ENCODE measurements around the gene GSPT1.
"Not testable (repeated sequence)": the region's sequence is repeated elsewhere in the genome, so short reads cannot be mapped to it uniquely, and the experiment has no call there.

Gene GSPT1

DNA sequence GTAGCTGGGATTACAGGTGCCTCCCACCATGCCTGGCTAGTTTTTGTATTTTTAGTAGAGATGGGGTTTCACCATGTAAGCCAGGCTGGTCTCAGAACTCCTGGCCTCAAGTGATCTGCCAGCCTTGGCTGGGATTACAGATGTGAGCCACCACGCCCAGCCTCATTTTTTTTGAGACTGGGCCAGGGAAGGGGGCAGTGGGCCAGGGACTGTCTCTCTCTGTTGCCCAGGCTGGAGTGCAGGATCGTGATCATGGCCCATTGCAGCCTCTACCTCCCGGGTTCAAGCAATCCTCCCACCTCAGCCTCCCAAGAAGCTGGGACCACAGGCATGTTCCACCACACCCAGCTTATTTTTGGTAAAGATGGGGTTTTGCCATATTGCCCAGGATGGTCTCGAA lies 80.4 kb downstream of the GSPT1 start:
- H3K4me3 ChIP-seq (ENCODE audit: low read depth, low read length), result no peak overlapping the region
- DNase-seq (ENCODE audit: low read depth), result no peak
- TF ChIP-seq CTCF (IDR thresholded peaks at IDR 0.05; ENCODE audit: low read depth, low read length), result no peak
- TF ChIP-seq, protein P1, sequence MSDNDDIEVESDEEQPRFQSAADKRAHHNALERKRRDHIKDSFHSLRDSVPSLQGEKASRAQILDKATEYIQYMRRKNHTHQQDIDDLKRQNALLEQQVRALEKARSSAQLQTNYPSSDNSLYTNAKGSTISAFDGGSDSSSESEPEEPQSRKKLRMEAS (IDR thresholded peaks at IDR 0.05; ENCODE audit: low read depth, low read length), result no peak

- TF ChIP-seq MYC (IDR thresholded peaks at IDR 0.05; ENCODE audit: low read depth, low read length), result no peak
- no peak for TF ChIP-seq POLR2A (IDR thresholded peaks at IDR 0.05; ENCODE audit: extremely low read depth, insufficient read length)
- H3K4me3 ChIP-seq (ENCODE audit: low read depth, low read length), result no peak overlapping the region
- peak; percentile 73 for DNase-seq (ENCODE audit: low read depth)
Observed at GRCh38 chr16:11833951-11834695, 81.6 kb downstream of the GSPT1 start.

- no peak for DNase-seq (ENCODE audit: low read depth)
- H3K4me3 ChIP-seq (ENCODE audit: low read depth, low read length), result no peak overlapping the region
- TF ChIP-seq MYC (IDR thresholded peaks at IDR 0.05; ENCODE audit: low read depth, low read length) (no peak), CTCF (IDR thresholded peaks at IDR 0.05; ENCODE audit: low read depth, low read length) (no peak)
- TF ChIP-seq, protein P1 (IDR thresholded peaks at IDR 0.05; ENCODE audit: low read depth, low read length), result no peak
Observed at GRCh38 chr16:11828696-11829095, 87.1 kb downstream of the GSPT1 start.

DNA sequence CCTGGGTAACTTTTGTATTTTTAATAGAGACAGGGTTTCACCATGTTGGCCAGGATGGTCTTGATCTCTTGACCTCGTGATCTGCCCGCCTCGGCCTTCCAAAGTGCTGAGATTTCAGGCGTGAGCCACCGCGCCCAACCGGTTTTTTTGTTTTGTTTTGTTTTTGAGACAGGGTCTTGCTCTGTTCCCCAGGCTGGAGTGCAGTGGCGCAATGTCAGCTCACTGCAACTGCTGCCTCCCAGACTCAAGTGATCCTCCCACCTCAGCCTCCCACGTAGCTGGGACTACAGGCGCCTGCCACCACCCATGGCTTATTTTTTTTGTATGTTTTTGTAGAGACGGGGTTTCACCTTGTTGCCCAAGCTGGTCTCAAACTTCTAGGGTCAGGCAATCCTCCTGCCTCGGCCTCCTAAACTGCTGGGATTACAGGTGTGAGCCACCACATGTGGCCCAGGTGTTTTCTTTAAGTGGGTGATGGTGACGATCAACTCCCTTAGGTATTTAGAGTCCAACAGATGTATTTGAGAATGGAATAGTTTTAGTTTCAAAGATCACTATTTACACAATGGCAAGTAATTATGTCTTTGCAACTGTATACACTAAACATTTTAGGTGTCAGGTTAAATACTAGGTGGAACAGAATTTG lies 90.1 kb downstream of the GSPT1 start:
- H3K4me3 ChIP-seq (ENCODE audit: low read depth, low read length), result not testable (repeated sequence)
- DNase-seq (ENCODE audit: low read depth), result peak; percentile 47

- H3K4me3 ChIP-seq (ENCODE audit: low read depth, low read length), result no peak overlapping the region
- peak; percentile 93 for DNase-seq (ENCODE audit: low read depth)
- peak; percentile 48 for TF ChIP-seq MYC (IDR thresholded peaks at IDR 0.05; ENCODE audit: low read depth, low read length)
- TF ChIP-seq POLR2A (IDR thresholded peaks at IDR 0.05; ENCODE audit: extremely low read depth, insufficient read length), result no peak
- TF ChIP-seq, protein P1 (IDR thresholded peaks at IDR 0.05; ENCODE audit: low read depth, low read length), result 0 out of 2 replicates have a peak, but pooled peaks have one; percentile 8
Observed at GRCh38 chr16:11824362-11824761, 91.4 kb downstream of the GSPT1 start.

DNA sequence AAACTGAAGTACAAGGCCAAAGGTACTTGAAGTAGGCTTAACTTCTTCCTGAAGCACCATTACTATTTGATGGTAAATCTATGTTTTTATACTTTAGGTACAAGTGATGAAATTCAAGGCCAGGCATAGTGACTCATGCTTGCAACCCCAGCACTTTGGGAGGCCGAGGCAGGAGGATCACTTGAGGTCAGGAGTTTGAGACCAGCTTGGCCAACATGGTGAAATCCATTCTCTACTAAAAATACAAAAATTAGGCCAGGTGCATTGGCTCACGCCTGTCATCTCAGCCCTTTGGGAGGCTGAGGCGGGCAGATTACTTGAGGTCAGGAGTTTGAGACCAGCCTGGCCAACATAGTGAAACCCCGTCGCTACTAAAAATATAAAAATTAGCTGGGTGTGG lies 92.1 kb downstream of the GSPT1 start:
- DNase-seq (ENCODE audit: low read depth), result peak; percentile 42

GRCh38 chr16:11819798-11820197 lies 96.0 kb downstream of the GSPT1 start:
- TF ChIP-seq MYC (IDR thresholded peaks at IDR 0.05; ENCODE audit: low read depth, low read length) (peak; percentile 74; the same call in 1 of the 2 replicates), POLR2A (IDR thresholded peaks at IDR 0.05; ENCODE audit: extremely low read depth, insufficient read length) (no peak)
- TF ChIP-seq, protein P1 (IDR thresholded peaks at IDR 0.05; ENCODE audit: low read depth, low read length), result peak; percentile 86

More for the DNA sequence above, 92.1 kb downstream of the GSPT1 start:
- not testable (repeated sequence) for H3K4me3 ChIP-seq (ENCODE audit: low read depth, low read length)

GRCh38 chr16:11818970-11819369 lies 96.8 kb downstream of the GSPT1 start:
- not testable (repeated sequence) for H3K4me3 ChIP-seq (ENCODE audit: low read depth, low read length); DNase-seq (ENCODE audit: low read depth)

More at GRCh38 chr16:11819798-11820197, 96.0 kb downstream of the GSPT1 start:
- DNase-seq (ENCODE audit: low read depth), result peak; percentile 92
- H3K4me3 ChIP-seq (ENCODE audit: low read depth, low read length), result no peak overlapping the region
